SK-N-SH treated with all-trans-retinoic acid at 6 μM for 48 hours (cell line): ENCODE data around the gene COQ2.

Source experiments
- ATAC-seq: fragments of 200-7000 bp; cut with Tn5 transposase; 3 replicates; pipeline ENCODE4 v1.9.1; 2020; ENCODE audit warnings: mild to moderate bottlenecking, moderate library complexity
- ARNTL ChIP-seq: fragments of 450-650 bp; formaldehyde crosslinking; IDR thresholded peaks from 2 replicates; pipeline ENCODE4 v1.5.0; 2020; ENCODE audit warnings: low read depth, mild to moderate bottlenecking, moderate library complexity, borderline replicate concordance
- CSRNP3 ChIP-seq: fragments of 250-450 bp; sonication (Bioruptor Pico); IDR thresholded peaks from 2 replicates; pipeline ENCODE4 v1.5.1; 2021; ENCODE audit warnings: mild to moderate bottlenecking, moderate library complexity
- ESRRG ChIP-seq: fragments of 250-450 bp; sonication (Bioruptor Pico); IDR thresholded peaks from 2 replicates; pipeline ENCODE4 v1.6.1; 2021; ENCODE audit warnings: mild to moderate bottlenecking
- ISL1 ChIP-seq: fragments of 250-450 bp; sonication (Bioruptor Pico); IDR thresholded peaks from 2 replicates; pipeline ENCODE4 v2.1.2; 2022; ENCODE audit warnings: mild to moderate bottlenecking, moderate library complexity
- PATZ1 ChIP-seq: fragments of 250-450 bp; sonication (Bioruptor Pico); IDR thresholded peaks from 2 replicates; pipeline ENCODE4 v1.8.0; 2020; ENCODE audit warnings: mild to moderate bottlenecking, moderate library complexity, borderline replicate concordance
- PPARA ChIP-seq: fragments of 250-450 bp; sonication (Bioruptor Pico); IDR thresholded peaks from 2 replicates; pipeline ENCODE4 v1.5.0; 2020; ENCODE audit warnings: mild to moderate bottlenecking, borderline replicate concordance
- RARB ChIP-seq: fragments of 250-450 bp; sonication (Bioruptor Pico); IDR thresholded peaks from 2 replicates; pipeline ENCODE4 v1.8.0; 2021; ENCODE audit warnings: mild to moderate bottlenecking, moderate library complexity
- SNAI2 ChIP-seq: fragments of 250-450 bp; sonication (Bioruptor Pico); IDR thresholded peaks from 2 replicates; pipeline ENCODE4 v1.5.0; 2020; ENCODE audit warnings: mild to moderate bottlenecking, moderate library complexity
- TCF4 ChIP-seq: fragments of 250-450 bp; sonication (Bioruptor Pico); IDR thresholded peaks from 2 replicates; pipeline ENCODE4 v1.8.0; 2021; ENCODE audit warnings: mild to moderate bottlenecking, moderate library complexity, borderline replicate concordance
- TSHZ2 ChIP-seq: fragments of 250-450 bp; sonication (Bioruptor Pico); IDR thresholded peaks from 2 replicates; pipeline ENCODE4 v1.5.0; 2020; ENCODE audit warnings: mild to moderate bottlenecking, moderate library complexity
- ZC3H10 ChIP-seq: fragments of 250-450 bp; sonication (Bioruptor Pico); IDR thresholded peaks from 2 replicates; pipeline ENCODE4 v1.5.1; 2021; ENCODE audit warnings: mild to moderate bottlenecking, moderate library complexity
- ZFP3 ChIP-seq: fragments of 250-450 bp; sonication (Bioruptor Pico); IDR thresholded peaks from 2 replicates; pipeline ENCODE4 v1.5.0; 2020; ENCODE audit warnings: mild to moderate bottlenecking, moderate library complexity
- ZFP30 ChIP-seq: fragments of 450-650 bp; formaldehyde crosslinking; IDR thresholded peaks from 2 replicates; pipeline ENCODE4 v1.5.0; 2022; ENCODE audit warnings: mild to moderate bottlenecking, moderate library complexity
- ZNF565 ChIP-seq: fragments of 450-650 bp; formaldehyde crosslinking; conservative IDR thresholded peaks from 2 replicates; pipeline ENCODE4 v1.5.0; 2020; ENCODE audit warnings: low read depth, mild to moderate bottlenecking, moderate library complexity
- TF ChIP-seq, protein P1 (sequence below): fragments of 250-450 bp; sonication (Bioruptor Pico); IDR thresholded peaks from 2 replicates; pipeline ENCODE4 v1.5.1; 2020; ENCODE audit warnings: low read depth, mild to moderate bottlenecking, moderate library complexity
- TF ChIP-seq, protein P2 (sequence below): fragments of 250-450 bp; sonication (Bioruptor Pico); IDR thresholded peaks from 2 replicates; pipeline ENCODE4 v1.8.0; 2021; ENCODE audit warnings: low read depth, mild to moderate bottlenecking, moderate library complexity, borderline replicate concordance

The COQ2 gene

GRCh38 chr4:83231620-83232076 lies 53.0 kb downstream of the COQ2 start (continued):
- no peak for TF ChIP-seq PATZ1
- TF ChIP-seq, all 23 proteins: peak for 0

DNA sequence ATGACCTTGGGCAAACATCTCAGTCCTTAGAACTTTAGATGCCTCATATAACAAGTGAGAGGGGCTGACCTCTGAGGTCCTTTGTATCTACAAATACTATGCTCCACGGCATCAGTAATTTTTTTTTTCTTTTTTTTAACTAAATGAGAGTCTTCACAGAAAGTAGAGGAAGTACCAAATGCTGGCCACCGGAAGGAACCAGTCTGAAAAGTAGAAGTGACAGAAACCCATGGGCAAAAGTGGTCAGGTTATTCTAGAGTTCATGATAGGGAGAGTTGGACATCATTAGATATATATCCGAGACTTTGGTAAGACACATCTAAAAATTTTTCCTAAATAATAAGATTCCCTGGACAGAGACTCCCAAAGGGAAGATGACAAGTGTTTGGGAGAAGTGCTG lies 53.7 kb downstream of the COQ2 start:
- no peak for TF ChIP-seq SNAI2
- no peak for TF ChIP-seq RARB (CRISPR knock-in tag)
- TF ChIP-seq, protein P1, sequence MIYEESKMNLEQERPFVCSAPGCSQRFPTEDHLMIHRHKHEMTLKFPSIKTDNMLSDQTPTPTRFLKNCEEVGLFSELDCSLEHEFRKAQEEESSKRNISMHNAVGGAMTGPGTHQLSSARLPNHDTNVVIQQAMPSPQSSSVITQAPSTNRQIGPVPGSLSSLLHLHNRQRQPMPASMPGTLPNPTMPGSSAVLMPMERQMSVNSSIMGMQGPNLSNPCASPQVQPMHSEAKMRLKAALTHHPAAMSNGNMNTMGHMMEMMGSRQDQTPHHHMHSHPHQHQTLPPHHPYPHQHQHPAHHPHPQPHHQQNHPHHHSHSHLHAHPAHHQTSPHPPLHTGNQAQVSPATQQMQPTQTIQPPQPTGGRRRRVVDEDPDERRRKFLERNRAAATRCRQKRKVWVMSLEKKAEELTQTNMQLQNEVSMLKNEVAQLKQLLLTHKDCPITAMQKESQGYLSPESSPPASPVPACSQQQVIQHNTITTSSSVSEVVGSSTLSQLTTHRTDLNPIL (CRISPR knock-in tag), result no peak
- TF ChIP-seq TSHZ2, result no peak
- no peak for TF ChIP-seq ARNTL (CRISPR knock-in tag)
- TF ChIP-seq ISL1 (CRISPR knock-in tag), result no peak
- TF ChIP-seq, protein P2, sequence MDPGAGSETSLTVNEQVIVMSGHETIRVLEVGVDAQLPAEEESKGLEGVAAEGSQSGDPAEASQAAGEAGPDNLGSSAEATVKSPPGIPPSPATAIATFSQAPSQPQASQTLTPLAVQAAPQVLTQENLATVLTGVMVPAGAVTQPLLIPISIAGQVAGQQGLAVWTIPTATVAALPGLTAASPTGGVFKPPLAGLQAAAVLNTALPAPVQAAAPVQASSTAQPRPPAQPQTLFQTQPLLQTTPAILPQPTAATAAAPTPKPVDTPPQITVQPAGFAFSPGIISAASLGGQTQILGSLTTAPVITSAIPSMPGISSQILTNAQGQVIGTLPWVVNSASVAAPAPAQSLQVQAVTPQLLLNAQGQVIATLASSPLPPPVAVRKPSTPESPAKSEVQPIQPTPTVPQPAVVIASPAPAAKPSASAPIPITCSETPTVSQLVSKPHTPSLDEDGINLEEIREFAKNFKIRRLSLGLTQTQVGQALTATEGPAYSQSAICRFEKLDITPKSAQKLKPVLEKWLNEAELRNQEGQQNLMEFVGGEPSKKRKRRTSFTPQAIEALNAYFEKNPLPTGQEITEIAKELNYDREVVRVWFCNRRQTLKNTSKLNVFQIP (CRISPR knock-in tag), result no peak
- no peak for TF ChIP-seq ZNF565
- no peak for TF ChIP-seq PPARA (CRISPR knock-in tag)
- TF ChIP-seq TCF4 (CRISPR knock-in tag), result no peak
- TF ChIP-seq ZFP30 (CRISPR knock-in tag), result no peak
- no peak for TF ChIP-seq ESRRG
- no peak for TF ChIP-seq ZFP3 (CRISPR knock-in tag)
- no peak for TF ChIP-seq CSRNP3
- ATAC-seq, result no peak

DNA sequence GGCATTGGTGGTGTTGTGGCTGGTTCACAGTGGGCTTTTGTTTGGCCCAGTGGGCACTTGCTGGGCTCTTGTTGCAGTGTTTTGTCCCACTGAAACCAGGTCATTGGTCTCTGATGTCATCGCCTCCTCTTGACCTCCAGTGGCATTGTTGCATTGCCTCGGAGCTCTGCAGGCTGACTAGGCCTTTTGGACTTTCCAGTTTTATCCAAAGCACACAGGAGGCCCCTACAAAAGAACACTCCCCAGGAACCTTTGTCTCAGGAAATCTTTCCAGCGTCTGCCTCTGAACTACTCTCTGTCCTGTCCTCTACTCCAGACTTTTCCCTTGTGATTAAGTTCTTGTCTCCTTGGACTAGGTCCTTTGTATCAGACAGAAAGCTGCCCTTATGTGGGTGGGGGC lies 54.8 kb downstream of the COQ2 start:
- ATAC-seq, result no peak
- no peak for TF ChIP-seq SNAI2
- TF ChIP-seq ZC3H10 (CRISPR knock-in tag), result no peak
- TF ChIP-seq, protein P2 (CRISPR knock-in tag), result no peak
- TF ChIP-seq, protein P1 (CRISPR knock-in tag), result no peak
- TF ChIP-seq ZFP3 (CRISPR knock-in tag), result no peak
